Suprapubic skin (tissue), 4 donors: Measurements from ENCODE around the gene PDE3A.

Source experiments
- EP300 ChIP-seq: sonication (generic); formaldehyde crosslinking; IDR thresholded peaks from one replicate; pipeline ENCODE4 v1.6.1; 2017; ENCODE audit warnings: antibody characterized with exemption
- POLR2A ChIP-seq, 2 donors: fragments of 450-650 bp; IDR thresholded peaks; one replicate each; pipeline ENCODE4 v1.6.1; 2017; ENCODE audit warnings: antibody characterized with exemption in 2 of 2, mild to moderate bottlenecking in 2 of 2, moderate library complexity in 2 of 2
- POLR2AphosphoS5 ChIP-seq, 3 donors: sonication (generic); formaldehyde crosslinking; IDR thresholded peaks; one replicate each; pipeline ENCODE4 v1.6.1; 2017; ENCODE audit warnings: antibody characterized with exemption in 3 of 3
- TF ChIP-seq, protein P1 (sequence below), 2 donors: fragments of 200-600 bp in 1 of 2; fragments of 450-650 bp in 1 of 2; sonication (generic) in 1 of 2; IDR thresholded peaks; one replicate each; pipeline ENCODE4 v1.5.1; 2016 to 2019; ENCODE audit warnings: antibody characterized with exemption in 2 of 2, mild to moderate bottlenecking in 1 of 2, moderate library complexity in 1 of 2

DNA sequence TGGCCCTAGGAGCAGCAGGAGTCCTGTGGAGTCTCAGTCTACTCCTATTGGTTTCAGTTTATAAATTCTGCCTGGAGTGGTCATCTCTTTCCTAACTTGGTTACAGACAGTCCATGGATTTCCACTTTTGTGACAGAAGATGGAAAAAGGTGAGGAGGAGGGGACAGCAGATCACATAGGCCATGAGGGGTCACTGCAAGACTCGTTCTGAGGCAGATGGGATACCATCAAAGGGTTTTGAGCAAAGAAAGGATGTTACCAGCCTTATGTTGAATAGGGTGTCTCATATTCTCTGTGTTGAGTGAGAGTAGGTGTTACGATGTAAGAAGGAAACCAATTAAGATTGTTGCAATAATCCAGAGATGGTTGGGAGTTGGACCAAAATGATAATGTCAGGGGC lies 15.3 kb downstream of the PDE3A start:
- TF ChIP-seq, protein P1, sequence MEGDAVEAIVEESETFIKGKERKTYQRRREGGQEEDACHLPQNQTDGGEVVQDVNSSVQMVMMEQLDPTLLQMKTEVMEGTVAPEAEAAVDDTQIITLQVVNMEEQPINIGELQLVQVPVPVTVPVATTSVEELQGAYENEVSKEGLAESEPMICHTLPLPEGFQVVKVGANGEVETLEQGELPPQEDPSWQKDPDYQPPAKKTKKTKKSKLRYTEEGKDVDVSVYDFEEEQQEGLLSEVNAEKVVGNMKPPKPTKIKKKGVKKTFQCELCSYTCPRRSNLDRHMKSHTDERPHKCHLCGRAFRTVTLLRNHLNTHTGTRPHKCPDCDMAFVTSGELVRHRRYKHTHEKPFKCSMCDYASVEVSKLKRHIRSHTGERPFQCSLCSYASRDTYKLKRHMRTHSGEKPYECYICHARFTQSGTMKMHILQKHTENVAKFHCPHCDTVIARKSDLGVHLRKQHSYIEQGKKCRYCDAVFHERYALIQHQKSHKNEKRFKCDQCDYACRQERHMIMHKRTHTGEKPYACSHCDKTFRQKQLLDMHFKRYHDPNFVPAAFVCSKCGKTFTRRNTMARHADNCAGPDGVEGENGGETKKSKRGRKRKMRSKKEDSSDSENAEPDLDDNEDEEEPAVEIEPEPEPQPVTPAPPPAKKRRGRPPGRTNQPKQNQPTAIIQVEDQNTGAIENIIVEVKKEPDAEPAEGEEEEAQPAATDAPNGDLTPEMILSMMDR (IDR thresholded peaks at IDR 0.05), result no peak
- TF ChIP-seq POLR2AphosphoS5 (IDR thresholded peaks at IDR 0.05) (no peak), POLR2A (IDR thresholded peaks at IDR 0.05) (no peak), EP300 (no peak)
